Measurements from ENCODE around the gene ESD.

GRCh38 chr13:46761866-46762265, 35.1 kb downstream of the ESD start:
- no peak for TF ChIP-seq POLR2A (IDR thresholded peaks at IDR 0.05; ENCODE audit: low read length)
- no peak for TF ChIP-seq GATA1 (IDR thresholded peaks at IDR 0.05; ENCODE audit: low read depth, low read length)

Measured in erythroblast (primary cell).